KMS-11 (cell line): Measurements from ENCODE around the gene CDK3.

Experiments used
- H2AFZ ChIP-seq: fragments of 200-600 bp; sonication (generic); 2 replicates; pipeline ENCODE4 v1.6.1; 2016; ENCODE audit warnings: antibody characterized with exemption, mixed run types, low read depth
- H3K27ac ChIP-seq: fragments of 200-600 bp; sonication (generic); 2 replicates; pipeline ENCODE4 v1.6.1; 2016; ENCODE audit warnings: mild to moderate bottlenecking, mixed run types
- H3K27me3 ChIP-seq: fragments of 200-600 bp; sonication (generic); 2 replicates; pipeline ENCODE4 v1.6.1; 2017; ENCODE audit warnings: mild to moderate bottlenecking, low read depth, mixed run types, moderate library complexity; ENCODE audit not compliant: insufficient read depth
- H3K36me3 ChIP-seq: fragments of 200-600 bp; sonication (generic); 2 replicates; pipeline ENCODE4 v1.6.1; 2017; ENCODE audit warnings: mild to moderate bottlenecking, mixed run types; ENCODE audit not compliant: insufficient read depth
- H3K4me1 ChIP-seq: fragments of 200-600 bp; sonication (generic); 2 replicates; pipeline ENCODE4 v1.6.1; 2016; ENCODE audit warnings: mild to moderate bottlenecking, low read depth, mixed run types; ENCODE audit not compliant: poor library complexity, severe bottlenecking
- H3K4me2 ChIP-seq: fragments of 200-600 bp; sonication (generic); 2 replicates; pipeline ENCODE4 v1.7.0; 2016; ENCODE audit warnings: mild to moderate bottlenecking, mixed run types
- H3K4me3 ChIP-seq: fragments of 200-600 bp; sonication (generic); IDR thresholded peaks from 2 replicates; pipeline ENCODE4 v1.6.1; 2017; ENCODE audit warnings: low read depth, low read length, mixed read lengths; ENCODE audit not compliant: insufficient read depth
- H3K79me2 ChIP-seq: fragments of 200-600 bp; sonication (generic); 2 replicates; pipeline ENCODE4 v1.6.1; 2016; ENCODE audit warnings: low read depth, mixed run types; ENCODE audit not compliant: insufficient read depth
- H3K9ac ChIP-seq: fragments of 200-600 bp; sonication (generic); 2 replicates; pipeline ENCODE4 v1.6.1; 2016; ENCODE audit warnings: mild to moderate bottlenecking, mixed run types
- H4K20me1 ChIP-seq: fragments of 200-600 bp; sonication (generic); 2 replicates; pipeline ENCODE4 v1.6.1; 2016; ENCODE audit warnings: mild to moderate bottlenecking, mixed run types; ENCODE audit not compliant: insufficient read depth
- TF ChIP-seq, protein P1 (sequence below): fragments of 200-600 bp; sonication (generic); conservative IDR thresholded peaks from 2 replicates; pipeline ENCODE4 v1.6.1; 2017; ENCODE audit warnings: low read depth, mild to moderate bottlenecking, antibody characterized with exemption, low read length, moderate library complexity, mixed read lengths

Gene CDK3

DNA sequence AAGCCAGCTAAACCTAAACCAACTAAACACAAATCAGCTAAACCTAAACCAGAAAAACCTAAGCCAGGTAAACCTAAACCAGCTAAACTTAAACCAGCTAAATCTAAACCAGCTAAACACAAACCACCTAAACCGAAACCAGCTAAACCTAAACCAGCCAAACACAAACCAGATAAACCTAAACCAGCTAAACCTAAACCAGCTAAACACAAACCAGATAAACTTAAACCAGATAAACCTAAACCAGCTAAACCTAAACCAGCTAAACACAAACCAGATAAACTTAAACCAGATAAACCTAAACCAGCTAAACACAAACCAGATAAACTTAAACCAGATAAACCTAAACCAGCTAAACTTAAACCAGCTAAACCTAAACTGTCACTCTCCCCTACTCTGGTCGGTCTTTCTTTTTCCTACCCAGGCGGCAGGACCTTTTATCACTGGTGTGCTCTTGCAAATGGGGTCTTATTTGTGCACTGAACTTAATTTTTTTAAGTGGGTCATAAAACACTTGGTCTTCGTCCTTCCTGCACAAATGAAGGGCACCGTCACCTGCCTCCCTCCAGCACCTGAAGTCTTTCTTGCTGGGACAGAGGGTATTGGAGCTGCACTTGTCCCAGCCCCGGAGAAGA, 19.3 kb downstream of the CDK3 start:
- H3K4me1 ChIP-seq, result no peaks in the 10 kb centered on the region
- no peak overlapping the region for H2AFZ ChIP-seq
- no peaks in the 10 kb centered on the region for H4K20me1 ChIP-seq
- H3K79me2 ChIP-seq, result no peaks in the 10 kb centered on the region
- H3K4me2 ChIP-seq, result no peak overlapping the region
- no peaks in the 10 kb centered on the region; the same call in 1 of the 2 replicates for H3K27me3 ChIP-seq
- no peaks in the 10 kb centered on the region for H3K36me3 ChIP-seq
- H3K27ac ChIP-seq, result no peak overlapping the region
- no peak overlapping the region for H3K9ac ChIP-seq
- TF ChIP-seq, protein P1, sequence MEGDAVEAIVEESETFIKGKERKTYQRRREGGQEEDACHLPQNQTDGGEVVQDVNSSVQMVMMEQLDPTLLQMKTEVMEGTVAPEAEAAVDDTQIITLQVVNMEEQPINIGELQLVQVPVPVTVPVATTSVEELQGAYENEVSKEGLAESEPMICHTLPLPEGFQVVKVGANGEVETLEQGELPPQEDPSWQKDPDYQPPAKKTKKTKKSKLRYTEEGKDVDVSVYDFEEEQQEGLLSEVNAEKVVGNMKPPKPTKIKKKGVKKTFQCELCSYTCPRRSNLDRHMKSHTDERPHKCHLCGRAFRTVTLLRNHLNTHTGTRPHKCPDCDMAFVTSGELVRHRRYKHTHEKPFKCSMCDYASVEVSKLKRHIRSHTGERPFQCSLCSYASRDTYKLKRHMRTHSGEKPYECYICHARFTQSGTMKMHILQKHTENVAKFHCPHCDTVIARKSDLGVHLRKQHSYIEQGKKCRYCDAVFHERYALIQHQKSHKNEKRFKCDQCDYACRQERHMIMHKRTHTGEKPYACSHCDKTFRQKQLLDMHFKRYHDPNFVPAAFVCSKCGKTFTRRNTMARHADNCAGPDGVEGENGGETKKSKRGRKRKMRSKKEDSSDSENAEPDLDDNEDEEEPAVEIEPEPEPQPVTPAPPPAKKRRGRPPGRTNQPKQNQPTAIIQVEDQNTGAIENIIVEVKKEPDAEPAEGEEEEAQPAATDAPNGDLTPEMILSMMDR, result no peak
- no peak overlapping the region for H3K4me3 ChIP-seq

DNA sequence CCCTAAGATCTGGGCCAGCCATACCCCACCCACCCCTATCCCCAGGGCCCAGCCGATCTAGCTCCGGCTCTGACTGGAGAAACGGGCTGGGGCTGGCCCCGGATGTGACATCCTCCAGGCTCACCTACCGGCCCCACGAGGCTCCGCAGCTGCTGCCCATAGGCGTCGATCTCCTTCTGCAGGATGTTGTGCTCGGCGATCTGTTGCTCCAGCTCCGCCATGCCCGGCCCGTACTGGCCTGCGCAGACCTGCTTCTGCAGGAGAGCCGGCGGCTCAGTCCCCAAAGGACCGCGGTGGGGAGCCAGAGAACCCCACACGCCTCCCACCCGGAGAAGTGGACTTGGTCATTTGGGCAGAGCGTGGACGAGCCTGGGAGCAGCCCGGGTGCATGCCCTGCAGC, 21.6 kb downstream of the CDK3 start:
- Histone ChIP-seq H3K4me1 (no peaks in the 10 kb centered on the region), H3K27me3 (no peaks in the 10 kb centered on the region; the same call in 1 of the 2 replicates), H2AFZ (no peak overlapping the region), H3K4me2 (no peak overlapping the region), H3K36me3 (no peaks in the 10 kb centered on the region), H3K9ac (no peak overlapping the region), H3K79me2 (no peaks in the 10 kb centered on the region), H3K4me3 (no peak overlapping the region), H4K20me1 (no peaks in the 10 kb centered on the region), H3K27ac (no peak overlapping the region)
- TF ChIP-seq, protein P1, result no peak

DNA sequence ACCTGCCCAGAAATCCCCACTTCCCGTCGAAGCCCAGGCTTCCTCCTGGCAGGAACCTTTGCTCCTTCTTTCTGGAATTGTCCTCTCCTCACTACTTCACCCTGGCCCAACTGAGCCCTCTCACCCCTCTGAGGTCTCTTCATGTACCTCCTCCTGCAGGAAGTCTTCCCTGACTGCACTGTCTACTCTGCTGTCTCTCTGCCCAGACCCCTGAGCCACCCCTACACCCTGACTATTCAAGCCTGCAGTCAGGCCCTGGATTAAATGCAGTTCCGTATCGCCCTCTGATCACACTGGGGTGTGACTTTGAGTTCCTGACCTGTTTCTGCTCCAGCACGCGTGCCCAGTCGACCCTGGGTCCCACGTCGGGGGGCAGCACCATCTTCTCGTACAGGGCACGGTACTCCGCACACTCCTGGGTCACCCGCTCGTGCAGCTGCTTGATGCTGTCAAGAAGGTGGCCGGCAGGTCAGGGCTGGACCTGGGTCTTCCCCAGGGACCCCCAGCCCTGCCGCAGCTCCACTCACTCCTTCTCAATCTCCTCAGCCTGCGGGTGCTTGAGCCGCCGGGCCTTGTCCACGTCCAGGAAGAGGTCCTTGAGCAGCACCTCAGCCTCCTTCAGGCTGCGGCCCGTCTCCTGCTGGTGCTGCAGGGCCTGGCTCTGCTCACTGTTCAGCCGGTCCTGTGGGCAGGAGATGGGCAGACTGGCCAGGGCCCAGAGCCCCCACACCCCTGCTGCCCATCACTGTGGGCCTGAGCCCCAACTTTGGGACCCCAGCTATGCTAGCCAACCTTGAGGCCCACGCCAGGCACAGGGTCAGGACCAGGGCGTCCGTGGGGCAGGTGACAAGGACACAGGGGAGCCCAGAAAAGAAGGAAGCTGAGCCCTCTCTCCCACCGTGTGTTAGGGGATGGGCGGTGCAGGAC, 22.6 kb downstream of the CDK3 start:
- TF ChIP-seq, protein P1, result no peak
- H4K20me1 ChIP-seq, result no peaks in the 10 kb centered on the region

DNA sequence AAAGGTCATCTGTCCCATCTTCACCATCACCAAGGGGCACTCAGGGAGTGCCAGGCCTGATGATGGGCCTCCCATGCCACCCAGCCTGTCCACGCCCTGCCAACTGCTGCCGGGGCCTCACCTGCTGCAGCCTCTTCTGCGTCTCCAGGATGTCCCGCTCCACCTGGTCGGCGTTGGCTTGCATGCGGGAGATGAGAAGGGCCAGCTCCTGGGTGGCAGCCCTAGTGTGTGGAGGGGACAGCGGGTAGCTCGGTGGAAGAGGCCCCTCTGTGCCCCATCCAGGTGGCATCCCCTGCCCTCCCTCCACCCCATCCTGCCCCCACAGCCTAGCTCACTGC, 23.2 kb downstream of the CDK3 start:
- Histone ChIP-seq H3K9ac (no peak overlapping the region), H3K36me3 (no peaks in the 10 kb centered on the region), H3K4me2 (no peak overlapping the region), H4K20me1 (no peaks in the 10 kb centered on the region), H3K4me1 (no peaks in the 10 kb centered on the region), H3K27me3 (no peaks in the 10 kb centered on the region; the same call in 1 of the 2 replicates), H2AFZ (no peak overlapping the region), H3K4me3 (no peak overlapping the region), H3K79me2 (no peaks in the 10 kb centered on the region), H3K27ac (no peak overlapping the region)
- TF ChIP-seq, protein P1, result no peak

More for the DNA sequence above, 22.6 kb downstream of the CDK3 start:
- H3K27ac ChIP-seq, result no peak overlapping the region
- no peaks in the 10 kb centered on the region for H3K79me2 ChIP-seq
- no peaks in the 10 kb centered on the region for H3K4me1 ChIP-seq
- no peaks in the 10 kb centered on the region; the same call in 1 of the 2 replicates for H3K27me3 ChIP-seq
- H3K9ac ChIP-seq, result no peak overlapping the region
- H3K36me3 ChIP-seq, result no peaks in the 10 kb centered on the region
- no peak overlapping the region for H2AFZ ChIP-seq
- H3K4me3 ChIP-seq, result no peak overlapping the region
- H3K4me2 ChIP-seq, result no peak overlapping the region
